Mucosa of descending colon (tissue), 3 donors: ENCODE data around the gene COL23A1. TPM values are rescaled to one million over a fixed set of nuclear protein-coding genes. Genes with fewer than 3 reads are reported as not detected.

Experiments
- ATAC-seq: fragments of 200-7000 bp; cut with Tn5 transposase; one replicate; pipeline ENCODE4 v1.9.1; 2020; ENCODE audit warnings: mild to moderate bottlenecking, moderate library complexity
- DNase-seq, 3 donors: peaks; one replicate each; pipeline ENCODE4 v3.0.0-alpha.2; 2020
- H3K36me3 ChIP-seq: fragments of 200-600 bp; one replicate; pipeline ENCODE4 v1.8.0; 2021; ENCODE audit warnings: low read depth, mild to moderate bottlenecking
- H3K4me1 ChIP-seq: fragments of 200-600 bp; one replicate; pipeline ENCODE4 v1.8.0; 2021; ENCODE audit warnings: low read depth, mild to moderate bottlenecking
- H3K4me3 ChIP-seq: fragments of 200-600 bp; one replicate; pipeline ENCODE4 v1.8.0; 2021; ENCODE audit warnings: mild to moderate bottlenecking
- H3K9me3 ChIP-seq: fragments of 200-600 bp; one replicate; pipeline ENCODE4 v1.8.0; 2021; ENCODE audit warnings: mild to moderate bottlenecking
- intact Hi-C, 2 donors: fragments of 100-400 bp; cut with DNase I in 1 of 2; cut with micrococcal nuclease in 1 of 2; formaldehyde crosslinking; loops; one replicate each; pipeline versions ENCODE4 v1.11.0 to v1.11.1; 2022; cut with DNase I, micrococcal nuclease
- total RNA-seq, 3 donors: library from RNA; stranded (reverse); fragmentation: NEBNext Ultra II Directional in 2 of 3; extraction: Animal tissue kit (Norgen Biotek cat#: 25700) in 2 of 3; gene quantifications; one replicate each; pipeline versions ENCODE4 v1.2.1 to v1.2.4, GENCODE V29; 2021 to 2023
- TF ChIP-seq, protein P1 (sequence below): fragments of 200-600 bp; IDR thresholded peaks from one replicate; pipeline ENCODE4 v1.8.0; 2022; ENCODE audit warnings: antibody characterized with exemption, mild to moderate bottlenecking
- donor health status: DM: no; HTN: no; CAD: no; lungs with moderate emphysema.
- donor health status: DM: no; HTN: no; CAD: no.
- donor health status: DM: no; HTN: yes; CAD: no.

COL23A1 gene
- total RNA-seq, 3 donors from 2014 or later = 0.17 to 2.7 (median 0.43) TPM

DNA sequence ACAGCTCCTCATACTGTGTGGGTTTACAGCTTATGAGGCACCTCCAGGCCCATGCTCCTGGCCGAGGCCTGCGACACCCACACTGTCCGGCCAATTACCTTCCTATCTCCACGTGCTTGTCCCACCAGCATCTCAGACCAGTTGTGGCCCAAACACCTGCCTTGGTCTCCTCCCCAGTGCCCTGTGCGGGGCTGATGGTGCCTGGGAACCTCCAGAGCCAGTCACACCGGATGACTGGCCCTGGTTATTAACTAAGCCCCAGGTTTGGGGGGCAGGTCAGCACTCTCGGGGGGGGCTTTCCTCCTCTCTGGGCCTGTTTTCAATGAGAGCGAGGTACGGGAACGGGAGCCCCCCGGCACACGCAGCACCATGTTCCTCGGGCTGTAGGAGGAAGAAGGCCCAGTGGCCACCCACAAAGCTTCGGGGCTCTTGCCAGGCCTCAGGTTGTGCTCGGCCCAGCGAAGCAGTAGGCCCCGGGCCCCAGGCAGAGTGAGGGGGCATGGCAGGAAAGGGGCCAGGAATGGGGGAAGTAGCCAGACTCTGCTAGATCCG, 281.6 kb downstream of the COL23A1 start:
- DNase-seq (peak in 2 of 3 donors; percentile 11 to 22), ATAC-seq (no peak)
- no peaks in the 10 kb centered on the region for H3K9me3 ChIP-seq
- TF ChIP-seq, protein P1, sequence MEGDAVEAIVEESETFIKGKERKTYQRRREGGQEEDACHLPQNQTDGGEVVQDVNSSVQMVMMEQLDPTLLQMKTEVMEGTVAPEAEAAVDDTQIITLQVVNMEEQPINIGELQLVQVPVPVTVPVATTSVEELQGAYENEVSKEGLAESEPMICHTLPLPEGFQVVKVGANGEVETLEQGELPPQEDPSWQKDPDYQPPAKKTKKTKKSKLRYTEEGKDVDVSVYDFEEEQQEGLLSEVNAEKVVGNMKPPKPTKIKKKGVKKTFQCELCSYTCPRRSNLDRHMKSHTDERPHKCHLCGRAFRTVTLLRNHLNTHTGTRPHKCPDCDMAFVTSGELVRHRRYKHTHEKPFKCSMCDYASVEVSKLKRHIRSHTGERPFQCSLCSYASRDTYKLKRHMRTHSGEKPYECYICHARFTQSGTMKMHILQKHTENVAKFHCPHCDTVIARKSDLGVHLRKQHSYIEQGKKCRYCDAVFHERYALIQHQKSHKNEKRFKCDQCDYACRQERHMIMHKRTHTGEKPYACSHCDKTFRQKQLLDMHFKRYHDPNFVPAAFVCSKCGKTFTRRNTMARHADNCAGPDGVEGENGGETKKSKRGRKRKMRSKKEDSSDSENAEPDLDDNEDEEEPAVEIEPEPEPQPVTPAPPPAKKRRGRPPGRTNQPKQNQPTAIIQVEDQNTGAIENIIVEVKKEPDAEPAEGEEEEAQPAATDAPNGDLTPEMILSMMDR = no peak
- H3K4me1 ChIP-seq = no peaks in the 10 kb centered on the region
- no peaks in the 10 kb centered on the region for H3K36me3 ChIP-seq
- no peak overlapping the region for H3K4me3 ChIP-seq
- intact Hi-C loops = no loop called here

DNA sequence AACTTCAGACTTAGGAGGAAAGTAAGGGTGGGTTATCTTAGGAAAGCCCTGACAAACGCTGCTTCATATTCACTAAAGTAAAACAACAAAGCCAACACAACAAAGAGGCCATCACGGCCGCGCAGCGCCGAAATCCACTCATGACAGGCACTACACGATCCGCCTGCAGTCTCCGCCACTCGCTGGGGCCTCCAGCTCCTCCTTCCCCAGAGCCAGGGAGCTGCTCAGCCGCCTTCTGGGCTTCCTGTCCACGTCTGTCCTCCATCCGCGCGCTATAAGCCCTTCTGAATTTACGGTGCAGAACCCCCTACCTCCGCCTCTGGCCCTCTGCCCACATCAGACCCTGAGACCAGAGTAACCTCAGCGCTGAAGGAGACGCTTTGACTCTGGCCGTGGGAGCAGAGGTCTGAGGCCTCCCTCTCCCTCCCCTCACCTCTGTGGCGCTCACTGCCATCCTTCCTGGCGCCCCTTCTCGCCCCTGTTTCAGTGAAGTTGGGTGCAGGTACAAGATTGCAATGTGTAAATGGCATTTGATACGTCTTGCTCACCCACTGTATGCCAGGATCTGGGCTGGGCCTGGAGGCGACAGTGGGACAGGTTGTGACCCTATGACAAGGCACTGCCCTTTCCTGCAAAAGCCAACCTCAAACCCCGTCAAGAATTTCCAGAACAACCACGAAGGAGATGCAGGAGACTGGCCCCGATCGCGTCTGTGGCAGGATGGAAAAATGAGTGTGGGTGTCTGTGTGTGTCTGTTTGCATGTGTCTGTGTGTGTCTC, 282.7 kb downstream of the COL23A1 start:
- ATAC-seq = no peak
- intact Hi-C loops = no loop called here

DNA sequence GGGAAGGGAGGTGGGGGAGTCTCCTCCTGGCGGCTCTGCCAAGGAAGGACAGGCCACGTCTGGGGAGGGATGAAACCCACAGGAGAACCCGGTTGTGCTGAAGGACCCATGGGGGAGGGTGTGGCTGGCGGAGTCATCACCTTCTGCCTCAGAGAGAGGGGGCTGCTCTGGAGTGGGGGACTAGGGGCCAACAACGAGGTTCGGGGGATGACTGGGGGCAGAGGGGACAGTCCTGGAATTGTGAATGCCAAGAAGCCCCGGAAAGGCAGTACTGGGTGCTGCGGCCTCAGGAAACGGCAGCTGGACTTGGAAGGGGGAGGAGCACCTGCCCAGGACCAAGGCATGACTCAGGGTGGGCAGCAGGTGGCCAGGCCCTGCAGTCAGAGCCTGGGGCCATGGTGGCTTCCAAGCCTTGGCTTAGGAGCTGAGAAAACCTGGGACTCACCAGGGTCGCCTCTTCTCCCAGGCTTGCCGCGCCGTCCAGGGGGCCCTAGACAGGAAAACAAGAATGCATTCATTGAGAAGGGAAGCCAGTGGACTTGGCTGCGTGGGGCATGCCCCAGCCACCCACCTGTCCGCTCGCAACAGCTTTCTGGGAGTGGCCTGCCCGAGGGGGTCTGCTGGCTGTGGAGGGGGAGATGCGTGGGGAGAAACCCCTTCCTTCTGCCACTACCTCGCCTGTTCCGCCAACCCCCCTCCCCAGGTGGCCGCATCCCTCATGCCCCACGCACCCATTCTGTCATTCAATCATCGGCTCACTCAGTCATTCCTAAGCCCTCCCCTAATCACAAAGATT, 283.6 kb downstream of the COL23A1 start:
- H3K4me3 ChIP-seq = no peak overlapping the region
- H3K4me1 ChIP-seq = no peaks in the 10 kb centered on the region
- intact Hi-C loops = no loop called here
- TF ChIP-seq, protein P1 = no peak
- H3K9me3 ChIP-seq = no peaks in the 10 kb centered on the region
- H3K36me3 ChIP-seq = no peaks in the 10 kb centered on the region
- DNase-seq (no peak), ATAC-seq (no peak)

More for the DNA sequence above, 282.7 kb downstream of the COL23A1 start:
- DNase-seq = no peak
- H3K9me3 ChIP-seq = no peaks in the 10 kb centered on the region
- no peaks in the 10 kb centered on the region for H3K4me1 ChIP-seq
- no peak overlapping the region for H3K4me3 ChIP-seq
- TF ChIP-seq, protein P1 = no peak
- no peaks in the 10 kb centered on the region for H3K36me3 ChIP-seq

DNA sequence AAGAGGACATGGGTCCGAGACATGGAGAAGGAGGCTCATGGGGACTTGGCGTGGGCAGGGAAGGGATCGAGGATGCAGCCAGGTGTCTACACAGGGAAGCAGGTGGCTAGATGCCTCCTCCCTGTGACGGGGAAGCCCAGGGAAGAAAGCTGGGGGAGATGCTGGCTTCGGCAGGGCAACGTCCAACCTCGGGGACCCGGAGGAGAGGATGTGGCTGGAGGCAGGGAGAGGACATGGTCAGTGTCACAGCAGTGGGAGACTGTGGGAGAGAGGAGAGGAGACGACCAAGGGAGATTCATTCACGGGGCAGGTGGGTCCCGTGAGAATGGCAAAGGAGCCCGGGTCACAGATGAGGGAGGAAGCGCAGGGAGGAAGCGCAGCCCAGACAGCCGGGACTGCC, 284.4 kb downstream of the COL23A1 start:
- no peak overlapping the region for H3K4me3 ChIP-seq
- intact Hi-C loops = no loop called here
- no peaks in the 10 kb centered on the region for H3K9me3 ChIP-seq
- no peaks in the 10 kb centered on the region for H3K36me3 ChIP-seq
- ATAC-seq = no peak
- TF ChIP-seq, protein P1 = no peak
- no peaks in the 10 kb centered on the region for H3K4me1 ChIP-seq
- DNase-seq = no peak

DNA sequence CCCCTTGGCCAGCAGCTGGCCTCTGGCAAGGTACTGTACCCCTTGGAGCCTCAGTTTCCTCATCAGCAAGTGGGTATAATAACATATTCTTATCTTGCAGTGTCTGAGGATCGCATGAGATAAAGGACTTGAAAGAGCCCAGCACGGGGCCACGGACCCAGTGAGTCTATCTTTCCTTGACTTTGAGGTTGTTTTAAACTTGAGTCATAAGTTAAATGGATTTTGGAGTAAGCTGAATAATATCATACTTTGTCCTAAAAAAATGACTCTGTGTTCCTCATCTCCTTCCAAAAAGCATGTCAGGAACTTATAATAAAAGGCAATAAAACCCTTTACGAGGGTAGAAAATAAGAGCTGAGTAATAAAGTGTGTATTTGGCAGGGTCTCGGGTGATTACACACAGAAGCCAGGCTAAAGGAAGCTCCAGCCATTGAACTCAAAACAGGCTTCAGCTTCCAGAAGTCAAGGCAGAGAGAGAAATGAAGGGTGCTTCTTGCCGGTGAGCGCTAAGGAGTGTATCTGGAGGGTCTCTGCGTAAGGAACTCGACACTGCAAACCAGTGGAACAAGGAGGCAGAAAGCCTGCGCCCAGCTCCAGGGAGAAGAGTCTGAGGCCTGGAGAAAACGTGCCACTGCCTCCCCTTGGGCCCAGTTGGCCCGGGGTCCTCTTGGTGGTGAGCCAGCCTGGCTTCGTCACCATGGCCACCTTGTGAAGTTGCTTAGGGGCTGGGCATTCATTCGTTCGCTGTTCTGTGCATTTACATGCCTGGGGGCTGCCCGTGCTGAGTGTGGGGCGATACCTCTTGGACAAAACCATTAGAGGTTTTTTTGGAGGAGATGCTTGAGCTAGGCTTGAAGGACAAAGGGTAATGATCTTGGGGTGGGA, 285.2 kb downstream of the COL23A1 start:
- H3K4me3 ChIP-seq = no peak overlapping the region
- no peaks in the 10 kb centered on the region for H3K9me3 ChIP-seq
- intact Hi-C loops = no loop called here
- no peaks in the 10 kb centered on the region for H3K4me1 ChIP-seq
- H3K36me3 ChIP-seq = no peaks in the 10 kb centered on the region
- no peak for ATAC-seq
- TF ChIP-seq, protein P1 = no peak
- DNase-seq = no peak
